Measurements from ENCODE around the gene GTF2E1. TPM values are rescaled to one million over a fixed set of nuclear protein-coding genes. Genes with fewer than 3 reads are reported as not detected.

The GTF2E1 gene
- total RNA-seq, 1 experiment from 2014 or later, result 21.5 TPM

DNA sequence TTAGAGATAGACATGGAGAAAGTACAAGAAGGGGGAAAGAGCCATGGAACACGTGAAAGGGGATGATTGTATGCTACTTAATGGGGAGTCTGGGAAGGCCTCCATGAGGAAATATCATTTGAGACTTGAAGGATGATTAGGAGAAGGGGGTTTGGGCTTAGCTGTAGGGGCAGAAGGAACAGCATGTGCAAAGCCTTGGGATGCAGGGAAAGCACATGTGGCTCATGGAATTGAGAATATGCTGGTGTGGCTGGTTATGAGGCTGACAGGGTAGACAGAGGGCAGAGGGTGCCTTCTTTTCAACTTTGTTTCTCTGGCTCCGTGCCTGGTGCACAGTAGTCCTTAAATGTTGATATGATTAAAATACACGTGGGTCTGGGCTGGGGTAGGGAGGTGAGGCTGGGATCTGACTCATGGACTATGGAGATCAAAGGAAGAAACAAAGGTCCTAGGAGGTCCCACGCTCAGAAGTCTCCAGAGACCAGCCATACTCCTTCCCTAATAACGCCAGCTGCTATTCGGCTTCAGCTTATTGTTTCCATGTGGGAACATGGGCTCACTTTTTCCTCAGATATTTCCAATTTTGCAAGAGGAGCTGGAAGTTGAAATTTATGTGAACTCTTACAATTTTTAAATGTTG, 1.1 kb downstream of the GTF2E1 start:
- H3K27ac ChIP-seq (ENCODE audit: low read depth, low read length), result peak overlapping the region; percentile 71; the same call in 1 of the 2 replicates
- no peak for DNase-seq (ENCODE audit: low read depth, low spot score)
- no peaks in the 10 kb centered on the region for H3K9me3 ChIP-seq (ENCODE audit: control insufficient read depth in 1 of 2, insufficient read depth in 1 of 2, low read depth in 1 of 2, low read length in 2 of 2)
- H3K9ac ChIP-seq (ENCODE audit: low read length), result peak overlapping the region; percentile 94
- no peak overlapping the region for H2AFZ ChIP-seq (ENCODE audit: low read depth, low read length, poor library complexity, severe bottlenecking)
- BruUV-seq (replicated peaks), result no TSS peak
- peaks cover 62% of the 10 kb centered on the region for H3K79me2 ChIP-seq (ENCODE audit: insufficient read depth, low read length)
- peak overlapping the region; percentile 92 to 100 for H3K4me3 ChIP-seq (replicated peaks in 1 of 2; ENCODE audit: low read depth in 1 of 2, low read length in 2 of 2)
- peak overlapping the region; percentile 67 for H3K4me2 ChIP-seq (ENCODE audit: low read length)
- H3K36me3 ChIP-seq (ENCODE audit: control insufficient read depth in 1 of 2, insufficient read depth in 2 of 2, low read length in 2 of 2), result no peaks in the 10 kb centered on the region
- ChIA-PET POLR2A (no interaction called here), CTCF (no interaction called here), RAD21 (ENCODE audit: low non-redundant PET in 1 of 2, low total read pairs in 2 of 2, uncharacterized antibody in 2 of 2, unreplicated experiment in 2 of 2) (no interaction called here)
- no peak for ATAC-seq
- peaks cover 8 to 16% of the 10 kb centered on the region in 2 experiments for H3K4me1 ChIP-seq (ENCODE audit: control insufficient read depth in 1 of 2, insufficient read depth in 2 of 2, low read length in 2 of 2)
- H3K9me2 ChIP-seq (ENCODE audit: insufficient read depth), result no peaks in the 10 kb centered on the region
- no peaks in the 10 kb centered on the region for H4K20me1 ChIP-seq (ENCODE audit: insufficient read depth)
- H3K27me3 ChIP-seq (ENCODE audit: insufficient read depth, low read length), result no peaks in the 10 kb centered on the region
- TF ChIP-seq ZBTB33 (IDR thresholded peaks at IDR 0.05; ENCODE audit: extremely low read depth, insufficient replicate concordance, low read length), result no peak
- no peak for TF ChIP-seq MAX (IDR thresholded peaks at IDR 0.05)
- no peak for TF ChIP-seq FOSL1 (IDR thresholded peaks at IDR 0.05; ENCODE audit: low read depth)
- no peak for TF ChIP-seq EZH2 (IDR thresholded peaks at IDR 0.05)
- intact Hi-C loops (cut with micrococcal nuclease), result loop anchor here (2.0 kb wide), 1 partner anchor 121 kb away; no protein-coding TSS in a partner anchor

- Histone ChIP-seq H2AFZ (ENCODE audit: low read depth, low read length, poor library complexity, severe bottlenecking) (no peak overlapping the region), H3K27me3 (ENCODE audit: insufficient read depth, low read length) (no peaks in the 10 kb centered on the region), H3K4me2 (ENCODE audit: low read length) (no peak overlapping the region), H3K9me3 (ENCODE audit: control insufficient read depth in 1 of 2, insufficient read depth in 1 of 2, low read depth in 1 of 2, low read length in 2 of 2) (no peaks in the 10 kb centered on the region), H3K9me2 (ENCODE audit: insufficient read depth) (no peaks in the 10 kb centered on the region), H3K79me2 (ENCODE audit: insufficient read depth, low read length) (peaks cover 70% of the 10 kb centered on the region), H3K4me1 (ENCODE audit: control insufficient read depth in 1 of 2, insufficient read depth in 2 of 2, low read length in 2 of 2) (peaks cover 8 to 16% of the 10 kb centered on the region in 2 experiments), H3K9ac (ENCODE audit: low read length) (no peak overlapping the region), H3K4me3 (replicated peaks in 1 of 2; ENCODE audit: low read depth in 1 of 2, low read length in 2 of 2) (no peak overlapping the region), H4K20me1 (ENCODE audit: insufficient read depth) (no peaks in the 10 kb centered on the region), H3K36me3 (ENCODE audit: control insufficient read depth in 1 of 2, insufficient read depth in 2 of 2, low read length in 2 of 2) (0 out of 4 replicates have a peak, but pooled peaks cover 0 to under 1% of the 10 kb centered on the region in 2 experiments), H3K27ac (ENCODE audit: low read depth, low read length) (no peak overlapping the region)
- ATAC-seq (no peak), DNase-seq (ENCODE audit: low read depth, low spot score) (no peak)
- intact Hi-C loops (cut with micrococcal nuclease), result no loop called here
- no TSS peak for BruUV-seq (replicated peaks)
- POLR2A ChIA-PET, result no interaction called here
- CTCF ChIA-PET, result no interaction called here
- RAD21 ChIA-PET (ENCODE audit: low non-redundant PET in 1 of 2, low total read pairs in 2 of 2, uncharacterized antibody in 2 of 2, unreplicated experiment in 2 of 2), result no interaction called here
- TF ChIP-seq ZNF274 (IDR thresholded peaks at IDR 0.05; ENCODE audit: low read depth, low read length), result no peak
- no peak for TF ChIP-seq SIN3A (IDR thresholded peaks at IDR 0.05; ENCODE audit: low read depth)
- no peak for TF ChIP-seq FOSL1 (IDR thresholded peaks at IDR 0.05; ENCODE audit: low read depth)
- no peak for TF ChIP-seq EGR1 (IDR thresholded peaks at IDR 0.05; ENCODE audit: low read depth)
These were observed 2.9 kb downstream of the GTF2E1 start for GRCh38 chr3:120745466-120745865.
